T-helper 1 cell treated with Interleukin-12 subunit alpha and Interleukin-12 subunit beta and Interleukin-4 antibody, amounts not matched to agents 30 μg/mL and 1 μg/mL, for 36 hours (primary cell): ENCODE data around the gene KIAA0232.

Experiments used
- H3K27ac Mint-ChIP-seq: one replicate; pipeline ENCODE4 v1.8.0; 2021; ENCODE audit warnings: mild to moderate bottlenecking, mixed read lengths
- H3K27me3 Mint-ChIP-seq: one replicate; pipeline ENCODE4 v1.8.0; 2021; ENCODE audit warnings: low read depth, mixed read lengths
- H3K36me3 Mint-ChIP-seq: one replicate; pipeline ENCODE4 v1.8.0; 2021; ENCODE audit warnings: low read depth, mixed read lengths
- H3K4me1 Mint-ChIP-seq: one replicate; pipeline ENCODE4 v1.8.0; 2021; ENCODE audit warnings: low read depth, mixed read lengths
- H3K4me3 Mint-ChIP-seq: one replicate; pipeline ENCODE4 v1.8.0; 2021; ENCODE audit warnings: mild to moderate bottlenecking, moderate library complexity, mixed read lengths
- H3K9me3 Mint-ChIP-seq: one replicate; pipeline ENCODE4 v1.8.0; 2021; ENCODE audit warnings: mixed read lengths

KIAA0232 gene

DNA sequence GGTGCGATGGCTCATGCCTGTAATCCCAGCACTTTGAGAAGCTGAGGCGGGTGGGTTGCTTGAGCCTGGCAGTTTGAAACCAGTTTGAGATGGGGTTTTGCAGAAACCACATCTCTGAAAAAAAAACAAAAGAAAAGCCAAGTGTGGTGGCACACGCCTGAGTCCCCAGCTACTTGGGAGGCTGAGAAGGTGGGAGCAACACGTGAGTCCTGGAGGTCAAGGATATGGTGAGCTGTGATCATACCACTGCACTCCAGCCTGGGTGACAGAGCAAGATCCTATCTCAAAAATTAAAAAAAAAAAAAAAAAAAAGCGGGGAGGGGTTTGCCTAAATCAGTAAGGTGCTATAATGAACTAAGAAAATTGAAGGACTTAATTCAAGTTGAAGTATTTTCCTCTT, 68.9 kb downstream of the KIAA0232 start:
- peaks cover 25% of the 10 kb centered on the region for H3K9me3 Mint-ChIP-seq
- peaks cover 41% of the 10 kb centered on the region for H3K36me3 Mint-ChIP-seq
- peaks cover 22% of the 10 kb centered on the region for H3K4me1 Mint-ChIP-seq
- H3K27me3 Mint-ChIP-seq: no peaks in the 10 kb centered on the region
- no peak overlapping the region for H3K27ac Mint-ChIP-seq
- H3K4me3 Mint-ChIP-seq: no peak overlapping the region

GRCh38 chr4:6851962-6852361, 69.4 kb downstream of the KIAA0232 start:
- Mint-ChIP-seq H3K4me1 (peaks cover 22% of the 10 kb centered on the region), H3K9me3 (peaks cover 25% of the 10 kb centered on the region), H3K4me3 (no peak overlapping the region), H3K27me3 (no peaks in the 10 kb centered on the region), H3K36me3 (peaks cover 41% of the 10 kb centered on the region), H3K27ac (no peak overlapping the region)

DNA sequence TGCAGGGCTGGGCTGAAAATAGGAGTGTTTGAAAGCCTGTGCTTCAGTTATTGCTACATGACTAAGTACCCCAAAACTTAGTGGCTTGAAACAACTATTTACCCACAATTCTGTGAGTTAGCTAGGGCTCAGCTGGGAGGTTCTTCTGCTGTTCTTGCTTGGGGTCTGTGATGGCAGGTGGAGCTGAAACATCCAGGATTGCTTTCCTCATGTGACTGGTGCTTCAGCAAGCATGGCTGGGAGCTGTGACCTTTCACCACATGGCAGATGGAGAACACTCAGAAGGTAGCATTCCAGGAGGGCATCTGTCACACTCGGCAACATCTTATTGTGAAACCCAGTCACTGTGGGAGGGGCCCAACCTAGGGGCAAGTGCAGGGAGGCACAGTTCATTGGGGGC, 70.1 kb downstream of the KIAA0232 start:
- no peaks in the 10 kb centered on the region for H3K27me3 Mint-ChIP-seq
- H3K36me3 Mint-ChIP-seq: peaks cover 45% of the 10 kb centered on the region
- peaks cover 22% of the 10 kb centered on the region for H3K4me1 Mint-ChIP-seq
- H3K4me3 Mint-ChIP-seq: no peak overlapping the region
- H3K9me3 Mint-ChIP-seq: peaks cover 25% of the 10 kb centered on the region
- no peak overlapping the region for H3K27ac Mint-ChIP-seq

DNA sequence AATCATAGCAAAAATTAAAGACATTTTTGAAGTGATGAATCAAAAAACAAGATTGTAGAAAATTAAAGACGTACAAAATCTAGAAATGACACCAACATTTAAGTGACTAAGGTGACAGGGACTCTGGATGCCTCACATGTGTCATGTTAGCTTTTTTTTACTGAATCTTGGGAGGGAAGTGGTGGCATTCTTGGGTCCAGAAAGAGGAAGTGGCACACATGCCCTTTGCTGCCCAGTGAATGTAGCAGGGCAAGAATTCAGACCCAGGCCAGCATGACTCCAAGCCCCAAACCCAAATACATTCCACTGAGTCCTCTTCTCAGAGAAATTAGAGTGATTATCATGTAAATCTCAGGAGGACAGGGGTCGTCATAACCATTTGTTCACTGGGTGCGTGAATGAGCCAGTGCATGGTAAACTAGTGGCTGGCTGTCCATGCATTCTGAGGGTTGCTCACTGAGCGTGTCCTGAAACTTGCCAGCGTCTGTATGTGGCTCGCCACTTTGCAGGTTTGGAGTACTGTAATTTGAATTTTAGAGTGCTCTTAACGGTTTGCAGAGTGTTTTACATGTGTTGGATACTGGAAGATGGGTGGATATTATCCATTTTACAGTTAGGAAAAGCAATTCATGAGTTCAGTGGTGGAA, 71.7 kb downstream of the KIAA0232 start:
- Mint-ChIP-seq H3K9me3 (peaks cover 21% of the 10 kb centered on the region), H3K27ac (no peak overlapping the region), H3K36me3 (peaks cover 39% of the 10 kb centered on the region), H3K27me3 (no peaks in the 10 kb centered on the region), H3K4me1 (peaks cover 19% of the 10 kb centered on the region), H3K4me3 (no peak overlapping the region)

DNA sequence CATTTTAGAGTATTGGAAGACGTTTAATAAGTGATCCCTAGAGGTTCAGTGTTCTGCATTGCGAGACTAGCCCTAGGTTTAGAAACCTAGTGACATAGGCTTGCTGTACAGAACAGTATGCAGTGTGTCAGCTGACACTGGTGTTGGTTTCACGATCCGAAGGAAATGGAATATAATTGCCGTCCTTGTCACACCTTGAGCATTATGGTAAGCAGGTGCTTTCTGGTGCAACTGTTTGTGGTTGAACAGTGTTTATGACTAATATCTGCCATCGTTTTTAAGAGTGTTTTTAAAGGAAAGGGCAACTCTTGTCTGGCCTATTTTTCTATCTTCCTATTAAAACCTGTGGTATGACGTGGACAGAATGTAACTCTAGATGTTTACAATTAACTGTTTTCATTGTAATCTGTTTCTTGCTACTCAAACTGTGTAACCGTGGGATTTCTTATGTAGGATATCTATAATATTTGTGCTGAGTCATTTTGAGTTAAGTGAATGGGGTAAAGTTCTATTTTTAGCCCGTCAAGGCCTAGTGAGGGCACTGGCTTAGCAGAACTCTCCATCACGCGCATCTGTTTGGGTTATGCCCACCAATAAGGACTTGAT, 73.3 kb downstream of the KIAA0232 start:
- Mint-ChIP-seq H3K4me3 (no peak overlapping the region), H3K27me3 (no peaks in the 10 kb centered on the region), H3K9me3 (peaks cover 17% of the 10 kb centered on the region), H3K36me3 (peaks cover 41% of the 10 kb centered on the region), H3K4me1 (peaks cover 20% of the 10 kb centered on the region), H3K27ac (peak overlapping the region; percentile 89)

DNA sequence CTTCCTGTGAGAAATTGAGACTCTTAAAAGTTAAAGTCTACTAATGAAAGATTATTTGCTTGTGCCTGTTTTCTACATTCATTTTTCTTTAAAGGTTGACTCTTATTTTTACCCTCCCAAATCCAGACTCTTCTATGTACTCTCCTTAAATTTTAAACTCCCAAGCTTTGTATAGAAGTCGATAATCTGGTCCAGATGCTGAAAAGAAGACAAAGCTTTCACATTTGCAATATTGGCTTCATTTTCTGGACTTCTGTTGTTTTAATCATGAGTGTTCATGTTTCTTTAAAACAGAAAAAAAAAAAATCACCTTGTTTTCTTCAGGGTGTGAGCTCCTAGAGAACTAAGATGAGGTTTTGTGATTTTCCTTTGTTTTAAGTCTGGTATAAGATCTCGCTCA, 73.9 kb downstream of the KIAA0232 start:
- Mint-ChIP-seq H3K27me3 (no peaks in the 10 kb centered on the region), H3K4me1 (peaks cover 25% of the 10 kb centered on the region), H3K4me3 (no peak overlapping the region), H3K9me3 (peaks cover 11% of the 10 kb centered on the region), H3K36me3 (peaks cover 41% of the 10 kb centered on the region), H3K27ac (peak overlapping the region; percentile 8)

GRCh38 chr4:6857009-6857882, 74.7 kb downstream of the KIAA0232 start:
- Mint-ChIP-seq H3K36me3 (peaks cover 38% of the 10 kb centered on the region), H3K4me3 (no peak overlapping the region), H3K27me3 (no peaks in the 10 kb centered on the region), H3K27ac (no peak overlapping the region), H3K4me1 (peaks cover 26% of the 10 kb centered on the region), H3K9me3 (peaks cover 10% of the 10 kb centered on the region)

- H3K27me3 Mint-ChIP-seq: no peaks in the 10 kb centered on the region
- peaks cover 19% of the 10 kb centered on the region for H3K4me1 Mint-ChIP-seq
- peaks cover 36% of the 10 kb centered on the region for H3K36me3 Mint-ChIP-seq
- H3K9me3 Mint-ChIP-seq: no peaks in the 10 kb centered on the region
- H3K27ac Mint-ChIP-seq: no peak overlapping the region
- H3K4me3 Mint-ChIP-seq: no peak overlapping the region
Observed at GRCh38 chr4:6858997-6859396, 76.5 kb downstream of the KIAA0232 start.

DNA sequence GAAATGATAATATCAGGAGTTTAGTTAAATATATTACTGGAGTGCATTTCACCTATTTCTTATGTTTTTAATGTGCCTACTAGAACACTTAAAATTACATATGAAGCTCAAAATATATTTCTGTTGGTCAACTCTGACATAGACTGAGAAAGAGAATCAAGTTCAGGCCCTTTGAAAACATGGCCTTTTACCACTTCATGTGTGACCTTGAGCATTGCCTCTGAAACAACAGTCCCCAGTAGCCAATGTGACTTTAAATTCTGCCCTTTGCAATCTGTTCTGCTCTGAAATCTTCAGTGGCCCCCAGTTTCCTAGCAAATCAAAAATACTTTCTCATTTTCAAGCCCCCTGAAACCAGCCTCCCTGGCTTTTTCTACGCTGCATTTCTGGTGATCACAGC, 77.0 kb downstream of the KIAA0232 start:
- Mint-ChIP-seq H3K27me3 (no peaks in the 10 kb centered on the region), H3K27ac (no peak overlapping the region), H3K9me3 (no peaks in the 10 kb centered on the region), H3K4me3 (no peak overlapping the region), H3K4me1 (peaks cover 17% of the 10 kb centered on the region), H3K36me3 (peaks cover 40% of the 10 kb centered on the region)

- H3K27ac Mint-ChIP-seq: no peak overlapping the region
- H3K36me3 Mint-ChIP-seq: peaks cover 30% of the 10 kb centered on the region
Observed at GRCh38 chr4:6868386-6868785, 85.9 kb downstream of the KIAA0232 start.

GRCh38 chr4:6869944-6870343, 87.4 kb downstream of the KIAA0232 start:
- Mint-ChIP-seq H3K36me3 (peaks cover 25% of the 10 kb centered on the region), H3K27ac (no peak overlapping the region), H3K27me3 (no peaks in the 10 kb centered on the region), H3K4me3 (no peak overlapping the region), H3K9me3 (no peaks in the 10 kb centered on the region), H3K4me1 (peaks cover 6% of the 10 kb centered on the region)

More at GRCh38 chr4:6868386-6868785, 85.9 kb downstream of the KIAA0232 start:
- Mint-ChIP-seq H3K27me3 (no peaks in the 10 kb centered on the region), H3K9me3 (no peaks in the 10 kb centered on the region), H3K4me3 (no peak overlapping the region), H3K4me1 (no peaks in the 10 kb centered on the region)

DNA sequence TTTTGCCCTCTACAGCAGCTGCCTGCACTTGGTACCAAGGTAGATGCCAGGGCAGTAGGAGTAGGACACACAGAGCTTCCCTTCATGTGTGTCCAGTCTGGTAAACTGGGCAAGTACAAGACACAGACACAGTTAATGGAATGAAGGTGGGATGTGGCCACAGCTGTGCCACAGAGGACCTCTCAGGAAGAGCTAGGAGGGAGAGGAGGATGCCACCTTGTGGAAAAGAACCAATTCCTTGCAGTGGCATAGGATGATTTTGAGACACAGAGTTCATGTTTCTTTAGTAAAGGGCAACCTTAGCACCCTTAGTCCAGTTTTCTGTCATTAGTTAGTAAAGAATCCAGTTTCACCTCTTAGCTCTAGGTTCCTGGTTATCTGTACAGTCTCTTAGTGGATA, 90.8 kb downstream of the KIAA0232 start:
- H3K27ac Mint-ChIP-seq: peak overlapping the region; percentile 45
- no peak overlapping the region for H3K4me3 Mint-ChIP-seq
- peaks cover 24% of the 10 kb centered on the region for H3K36me3 Mint-ChIP-seq
- H3K9me3 Mint-ChIP-seq: no peaks in the 10 kb centered on the region
- no peaks in the 10 kb centered on the region for H3K27me3 Mint-ChIP-seq
- H3K4me1 Mint-ChIP-seq: peaks cover 13% of the 10 kb centered on the region

DNA sequence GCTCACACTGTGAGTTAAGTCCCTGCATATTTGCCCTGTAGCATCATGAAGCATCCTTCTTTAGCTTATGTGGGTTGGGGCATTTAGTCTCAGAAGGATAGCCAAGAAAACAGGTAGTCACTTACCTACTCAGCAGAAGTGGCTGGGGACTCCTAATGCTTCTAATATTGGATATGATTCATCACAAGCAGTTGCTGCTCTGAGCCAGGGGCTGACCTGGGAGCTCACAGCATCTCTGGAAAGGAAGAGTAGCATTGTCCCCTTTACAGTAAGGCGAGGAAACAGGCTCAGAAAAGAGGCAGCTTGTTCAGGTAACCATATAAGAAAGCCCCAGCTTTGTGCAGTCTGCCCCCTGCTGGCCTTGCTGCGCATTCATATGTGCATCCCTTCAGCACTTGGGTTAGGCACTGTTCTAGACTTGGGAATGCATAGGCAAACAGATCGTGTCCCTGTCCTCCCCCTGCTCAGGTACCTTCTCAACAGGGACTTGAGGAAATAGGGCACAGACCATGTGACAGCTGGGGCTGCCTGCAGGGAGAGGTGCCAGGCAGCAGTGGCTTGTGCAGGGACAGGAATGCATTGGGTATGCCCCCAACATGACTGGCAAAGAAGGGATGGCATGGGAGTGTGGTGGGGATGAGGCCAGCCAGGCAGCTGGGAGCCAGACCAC, 91.4 kb downstream of the KIAA0232 start:
- Mint-ChIP-seq H3K27ac (no peak overlapping the region), H3K9me3 (no peaks in the 10 kb centered on the region), H3K27me3 (no peaks in the 10 kb centered on the region), H3K4me3 (no peak overlapping the region), H3K36me3 (peaks cover 25% of the 10 kb centered on the region), H3K4me1 (peaks cover 13% of the 10 kb centered on the region)

DNA sequence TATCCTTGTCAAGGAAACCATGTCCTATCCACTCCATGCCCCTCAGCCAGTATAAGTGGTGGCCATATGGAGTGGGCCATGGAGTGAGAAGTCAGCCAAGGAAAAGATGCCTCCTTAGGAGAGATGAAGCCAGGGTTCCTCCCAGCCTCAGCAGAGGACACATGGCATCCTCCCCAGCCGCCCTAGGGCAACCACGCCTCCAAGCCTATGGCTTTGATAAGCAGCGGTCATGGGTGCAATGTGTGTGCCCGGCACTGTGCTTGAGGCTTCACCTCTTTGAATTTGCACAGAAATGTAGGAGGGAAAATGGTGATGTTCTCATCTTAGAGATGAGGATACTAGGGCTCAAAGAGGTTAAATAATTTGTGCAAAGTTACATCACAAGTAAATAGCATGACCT, 92.5 kb downstream of the KIAA0232 start:
- Mint-ChIP-seq H3K27ac (no peak overlapping the region), H3K36me3 (peaks cover 31% of the 10 kb centered on the region), H3K9me3 (no peaks in the 10 kb centered on the region), H3K4me3 (no peak overlapping the region), H3K4me1 (peaks cover 13% of the 10 kb centered on the region), H3K27me3 (no peaks in the 10 kb centered on the region)
